GM19035 (cell line): ENCODE results near the gene PAM.
"Not testable (repeated sequence)": the region's sequence is repeated elsewhere in the genome, so short reads cannot be mapped to it uniquely, and the experiment has no call there.

Source experiments
- ATAC-seq: cut with Tn5 transposase; IDR thresholded peaks from one replicate; pipeline ENCODE4 v1.9.1; 2021; ENCODE audit not compliant: unreplicated experiment

Gene PAM

GRCh38 chr5:103035701-103036100 lies 280.6 kb downstream of the PAM start:
- no peak for ATAC-seq

GRCh38 chr5:103036601-103037000 lies 281.5 kb downstream of the PAM start:
- no peak for ATAC-seq

- ATAC-seq: no peak
Observed at GRCh38 chr5:103037673-103038455, 282.8 kb downstream of the PAM start.

- no peak for ATAC-seq
Observed at GRCh38 chr5:103041071-103041676, 286.1 kb downstream of the PAM start.

- ATAC-seq: not testable (repeated sequence)
Observed at GRCh38 chr5:103046706-103047105, 291.6 kb downstream of the PAM start.

- no peak for ATAC-seq
Observed at GRCh38 chr5:103057208-103058130, 302.4 kb downstream of the PAM start.

- ATAC-seq: no peak
Observed at GRCh38 chr5:103059525-103059924, 304.4 kb downstream of the PAM start.

- ATAC-seq: no peak
Observed at GRCh38 chr5:103060424-103060954, 305.4 kb downstream of the PAM start.

GRCh38 chr5:103066326-103066725 lies 311.2 kb downstream of the PAM start:
- ATAC-seq: no peak

- ATAC-seq: not testable (repeated sequence)
Observed at GRCh38 chr5:103073500-103073899, 318.4 kb downstream of the PAM start.

GRCh38 chr5:103075442-103075841 lies 320.3 kb downstream of the PAM start:
- no peak for ATAC-seq
